Mesothelial cell of epicardium (in vitro differentiated cells): Measurements from ENCODE around the gene RBMS3. TPM values are rescaled to one million over a fixed set of nuclear protein-coding genes. Genes with fewer than 3 reads are reported as not detected.
"Not testable (repeated sequence)": the region's sequence is repeated elsewhere in the genome, so short reads cannot be mapped to it uniquely, and the experiment has no call there.

Source experiments
- DNase-seq, 2 experiments: peaks; one replicate each; pipeline ENCODE4 v3.0.0; 2021; ENCODE audit warnings: low spot score in 2 of 2; ENCODE audit not compliant: unreplicated experiment in 2 of 2
- H3K27ac Mint-ChIP-seq: 2 replicates; pipeline ENCODE4 v1.8.0; 2021; ENCODE audit warnings: mixed read lengths
- H3K27me3 Mint-ChIP-seq: 2 replicates; pipeline ENCODE4 v1.8.0; 2021; ENCODE audit warnings: low read depth, mixed read lengths
- H3K36me3 Mint-ChIP-seq: 2 replicates; pipeline ENCODE4 v1.8.0; 2021; ENCODE audit warnings: mixed read lengths
- H3K4me1 Mint-ChIP-seq: 2 replicates; pipeline ENCODE4 v1.8.0; 2021; ENCODE audit warnings: mixed read lengths
- H3K4me3 Mint-ChIP-seq: 2 replicates; pipeline ENCODE4 v1.8.0; 2021; ENCODE audit warnings: mild to moderate bottlenecking, moderate library complexity, mixed read lengths
- H3K9me3 Mint-ChIP-seq: 2 replicates; pipeline ENCODE4 v1.8.0; 2021; ENCODE audit warnings: mixed read lengths
- CTCF ChIP-seq: fragments of 200-600 bp; sonication (generic); IDR thresholded peaks from one replicate; pipeline ENCODE4 v1.5.0; 2021; ENCODE audit warnings: antibody characterized with exemption; ENCODE audit not compliant: unreplicated experiment
- total RNA-seq: library from RNA; stranded (reverse); gene quantifications from 3 replicates; pipeline ENCODE4 v1.2.1, GENCODE V29; 2021

The RBMS3 gene
- total RNA-seq, 1 donor from 2014 or later, result 42.5 TPM

- no peak overlapping the region for H3K4me3 Mint-ChIP-seq
- H3K27me3 Mint-ChIP-seq, result no peaks in the 10 kb centered on the region
- no peaks in the 10 kb centered on the region for H3K9me3 Mint-ChIP-seq
- TF ChIP-seq CTCF, result no peak
- no peak overlapping the region for H3K27ac Mint-ChIP-seq
- peaks cover 32% of the 10 kb centered on the region for H3K4me1 Mint-ChIP-seq
- no peaks in the 10 kb centered on the region for H3K36me3 Mint-ChIP-seq
- no peak for DNase-seq
Observed at GRCh38 chr3:29653680-29654079, 372.8 kb downstream of the RBMS3 start.

- TF ChIP-seq CTCF, result no peak
- Mint-ChIP-seq H3K4me3 (no peak overlapping the region), H3K27me3 (no peaks in the 10 kb centered on the region), H3K27ac (no peak overlapping the region), H3K4me1 (peaks cover 23% of the 10 kb centered on the region), H3K9me3 (peaks cover 3% of the 10 kb centered on the region), H3K36me3 (peaks cover 2% of the 10 kb centered on the region)
- no peak for DNase-seq
Observed at GRCh38 chr3:29655015-29655747, 374.3 kb downstream of the RBMS3 start.

GRCh38 chr3:29665688-29666087 lies 384.8 kb downstream of the RBMS3 start:
- H3K36me3 Mint-ChIP-seq, result peaks cover 4% of the 10 kb centered on the region
- no peak overlapping the region for H3K4me3 Mint-ChIP-seq
- no peak overlapping the region for H3K27ac Mint-ChIP-seq
- no peak for DNase-seq
- no peaks in the 10 kb centered on the region for H3K27me3 Mint-ChIP-seq
- no peak for TF ChIP-seq CTCF
- peaks cover 2% of the 10 kb centered on the region for H3K4me1 Mint-ChIP-seq
- no peaks in the 10 kb centered on the region for H3K9me3 Mint-ChIP-seq

DNA sequence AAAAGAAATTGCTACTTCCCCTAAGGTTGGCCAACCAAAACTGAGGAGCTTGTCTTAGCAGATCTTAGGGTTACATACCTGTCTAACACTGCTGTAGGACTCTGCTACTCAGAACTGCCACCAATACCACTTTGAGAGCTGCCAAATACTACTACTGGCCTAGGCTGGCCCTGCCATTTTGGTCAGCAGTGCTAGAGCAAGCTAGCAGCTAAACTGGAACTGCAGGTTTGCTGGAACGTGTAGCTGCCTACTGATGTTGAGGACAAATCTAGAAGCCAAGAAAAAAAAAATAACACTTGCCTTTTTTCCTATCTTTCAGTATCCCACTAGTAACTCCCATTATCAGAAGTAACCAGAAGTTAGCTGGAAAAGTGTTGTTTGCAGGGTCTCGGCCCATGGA lies 387.4 kb downstream of the RBMS3 start:
- no peak for TF ChIP-seq CTCF
- H3K4me3 Mint-ChIP-seq, result no peak overlapping the region
- H3K27ac Mint-ChIP-seq, result no peak overlapping the region
- H3K27me3 Mint-ChIP-seq, result no peaks in the 10 kb centered on the region
- peaks cover 22% of the 10 kb centered on the region for H3K36me3 Mint-ChIP-seq
- DNase-seq, result no peak
- peaks cover 19% of the 10 kb centered on the region for H3K9me3 Mint-ChIP-seq
- H3K4me1 Mint-ChIP-seq, result peaks cover 2% of the 10 kb centered on the region

DNA sequence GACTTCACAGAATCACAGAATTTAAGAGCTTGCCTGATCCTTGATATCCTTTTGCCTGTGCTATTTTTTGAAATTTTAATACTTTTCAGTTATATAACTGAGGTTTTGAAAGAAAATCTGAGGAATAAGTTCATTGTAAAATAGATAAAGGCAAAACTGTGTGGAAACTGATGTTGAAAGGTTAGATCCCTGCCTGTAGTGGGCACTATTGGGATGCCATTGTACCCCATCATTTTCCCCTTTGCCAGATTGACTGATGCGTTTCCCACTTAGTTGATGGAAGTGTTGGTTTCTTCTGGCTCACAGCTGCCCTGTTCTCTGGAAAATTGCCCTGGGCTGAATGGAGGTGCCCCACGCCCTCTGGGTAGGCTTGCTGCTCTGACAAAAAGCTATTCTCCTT lies 387.9 kb downstream of the RBMS3 start:
- H3K4me1 Mint-ChIP-seq, result peaks cover 2% of the 10 kb centered on the region
- H3K36me3 Mint-ChIP-seq, result peaks cover 23% of the 10 kb centered on the region
- no peak for DNase-seq
- no peak for TF ChIP-seq CTCF
- H3K27ac Mint-ChIP-seq, result no peak overlapping the region
- no peak overlapping the region for H3K4me3 Mint-ChIP-seq
- peaks cover 21% of the 10 kb centered on the region for H3K9me3 Mint-ChIP-seq
- H3K27me3 Mint-ChIP-seq, result no peaks in the 10 kb centered on the region

DNA sequence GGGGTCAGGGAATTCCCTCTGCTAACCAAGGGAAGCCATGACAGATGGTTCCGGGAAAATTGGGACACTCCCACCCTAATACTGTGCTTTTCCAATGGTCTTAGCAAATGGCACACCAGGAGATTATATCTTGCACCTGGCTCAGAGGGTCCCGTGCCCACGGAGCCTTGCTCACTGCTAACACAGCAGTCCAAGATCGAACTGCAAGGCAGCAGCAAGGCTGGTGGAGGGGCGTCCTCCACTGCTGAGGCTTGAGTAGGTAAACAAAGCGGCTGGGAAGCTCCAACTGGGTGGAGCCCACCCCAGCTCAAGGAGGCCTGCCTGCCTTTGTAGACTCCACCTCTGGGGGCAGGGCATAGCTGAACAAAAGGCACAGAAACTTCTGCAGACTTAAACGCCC lies 389.6 kb downstream of the RBMS3 start:
- H3K4me3 Mint-ChIP-seq, DNase-seq, H3K27ac Mint-ChIP-seq, H3K4me1 Mint-ChIP-seq, H3K27me3 Mint-ChIP-seq: not testable (repeated sequence)
- H3K36me3 Mint-ChIP-seq, result peaks cover 38% of the 10 kb centered on the region
- H3K9me3 Mint-ChIP-seq, result peaks cover 39% of the 10 kb centered on the region
